Non-pigmented ciliary epithelial cell (primary cell): ENCODE results near the gene IL12RB1.
A peak's percentile ranks its signal among the peaks of the same experiment; 100 is the strongest.

ENCODE experiments used
- DNase-seq: peaks from one replicate; pipeline ENCODE4 v3.0.0-alpha.2; 2010; ENCODE audit warnings: low read depth

The IL12RB1 gene

DNA sequence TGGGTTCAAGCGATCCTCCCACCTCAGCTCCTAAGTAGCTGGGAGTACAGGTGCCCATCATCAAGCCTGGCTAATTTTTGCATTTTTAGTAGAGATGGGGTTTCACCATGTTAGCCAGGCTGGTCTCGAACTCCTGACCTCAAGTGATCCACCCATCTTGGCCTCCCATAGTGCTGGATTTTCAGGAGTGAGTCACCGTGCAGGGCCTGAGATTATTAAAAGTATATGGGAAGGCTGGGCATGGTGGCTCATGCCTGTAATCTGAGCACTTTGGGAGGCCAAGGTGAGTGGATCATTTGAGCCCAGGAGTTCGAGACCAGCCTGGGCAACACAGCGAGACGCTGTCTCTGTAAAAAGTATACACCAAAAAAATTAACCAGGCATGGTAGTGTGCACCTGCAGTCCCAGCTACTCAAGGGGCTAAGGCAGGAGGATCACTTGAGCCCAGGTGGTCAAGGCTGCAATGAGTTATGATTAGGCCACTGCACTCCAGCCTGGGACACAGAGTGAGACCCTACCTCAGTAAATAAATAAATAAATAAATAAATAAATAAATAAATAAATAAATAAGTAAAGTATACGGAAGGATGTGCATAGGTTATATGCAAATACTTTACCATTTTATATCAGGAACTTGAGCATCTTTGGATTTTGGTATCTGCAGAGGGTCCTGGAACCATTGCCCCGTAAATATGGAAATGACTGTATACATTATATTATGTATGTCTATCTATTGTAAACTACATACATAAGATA is 854 bp downstream of the IL12RB1 start:
- no peak for DNase-seq

DNA sequence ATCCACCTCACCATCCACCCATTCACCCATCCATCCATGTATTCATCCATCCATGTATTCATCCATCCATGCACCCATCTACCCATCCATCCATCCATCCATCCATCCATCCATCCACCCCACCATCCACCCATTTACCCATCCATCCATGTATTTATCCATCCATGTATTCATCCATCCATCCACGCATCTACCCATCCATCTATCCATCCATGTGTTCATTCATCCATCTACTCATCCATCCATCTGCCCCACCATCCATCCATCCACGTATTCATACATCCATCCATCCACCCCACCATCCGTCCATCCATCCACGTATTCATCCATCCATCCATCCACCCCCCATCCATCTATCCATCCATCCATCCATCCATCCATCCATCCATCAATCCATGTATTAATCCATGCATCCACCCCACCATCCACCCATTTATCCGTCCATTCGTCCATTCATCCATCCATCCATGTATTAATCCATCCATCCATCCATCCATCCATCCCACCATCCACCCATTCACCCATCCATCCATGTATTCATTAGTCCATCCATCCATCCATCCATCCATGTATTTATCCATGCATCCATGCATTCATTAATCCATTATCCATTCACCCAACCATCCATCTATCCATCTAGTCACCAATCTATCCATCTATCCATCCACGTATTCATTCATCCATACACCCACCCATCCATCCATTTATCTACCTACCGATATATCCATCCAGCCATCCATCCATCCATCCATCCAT is 2.6 kb downstream of the IL12RB1 start:
- no peak for DNase-seq

DNA sequence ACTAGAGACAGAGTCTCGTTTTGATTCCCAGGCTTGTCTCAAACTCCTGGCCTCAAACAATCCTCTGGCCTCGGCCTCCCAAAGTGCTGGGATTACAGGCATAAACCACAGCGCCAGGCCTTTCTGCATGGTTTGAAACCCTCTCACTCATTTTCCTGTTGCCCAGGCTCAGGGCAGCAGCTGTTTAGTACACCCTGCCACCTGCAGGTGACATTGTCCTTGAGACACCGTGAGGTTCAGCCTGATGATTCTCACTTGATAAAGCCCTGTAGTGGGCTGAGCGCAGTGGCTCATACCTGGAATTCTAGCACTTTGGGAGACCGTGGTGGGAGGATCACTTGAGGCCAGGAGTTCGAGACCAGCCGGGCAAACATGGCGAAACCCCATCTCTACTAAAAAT is 12.5 kb downstream of the IL12RB1 start:
- no peak for DNase-seq

DNA sequence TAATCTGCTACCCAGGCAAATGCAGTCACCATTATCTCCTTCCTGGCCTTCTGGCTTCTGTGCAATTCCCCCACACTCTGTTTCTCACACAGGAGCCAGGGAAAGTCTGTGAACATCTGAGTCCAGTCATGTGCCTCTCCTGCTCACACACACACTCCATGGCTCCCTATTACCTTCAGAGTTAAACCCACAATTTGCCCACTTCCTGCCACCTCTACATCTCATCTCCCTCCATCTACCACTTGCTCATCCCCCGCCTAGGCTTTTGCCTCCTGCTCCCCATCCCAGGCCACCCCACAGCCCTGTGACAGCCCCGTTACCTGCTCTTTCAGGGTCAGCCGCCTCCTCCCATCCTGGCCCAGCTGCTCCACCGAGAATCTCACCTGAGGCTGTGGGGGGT is 13.5 kb downstream of the IL12RB1 start:
- no peak for DNase-seq

DNA sequence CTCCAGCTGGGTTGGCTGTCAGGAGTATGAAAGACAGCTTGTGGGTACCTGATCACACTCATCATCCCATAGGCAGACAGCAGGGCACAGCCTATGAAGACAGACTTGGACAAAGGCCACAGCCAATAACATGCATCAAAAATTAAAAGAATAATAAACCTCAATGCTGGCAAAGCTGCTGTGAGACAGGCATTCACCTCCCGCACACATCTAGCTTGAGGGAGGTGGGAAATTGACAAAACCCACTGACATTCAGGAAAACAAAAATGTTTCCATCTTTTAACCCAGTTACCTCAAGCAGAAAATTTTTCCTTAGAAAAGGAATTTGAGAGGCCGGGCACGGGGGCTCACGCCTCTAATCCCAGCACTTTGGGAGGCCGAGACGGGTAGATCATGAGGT is 14.4 kb downstream of the IL12RB1 start:
- DNase-seq = no peak

DNA sequence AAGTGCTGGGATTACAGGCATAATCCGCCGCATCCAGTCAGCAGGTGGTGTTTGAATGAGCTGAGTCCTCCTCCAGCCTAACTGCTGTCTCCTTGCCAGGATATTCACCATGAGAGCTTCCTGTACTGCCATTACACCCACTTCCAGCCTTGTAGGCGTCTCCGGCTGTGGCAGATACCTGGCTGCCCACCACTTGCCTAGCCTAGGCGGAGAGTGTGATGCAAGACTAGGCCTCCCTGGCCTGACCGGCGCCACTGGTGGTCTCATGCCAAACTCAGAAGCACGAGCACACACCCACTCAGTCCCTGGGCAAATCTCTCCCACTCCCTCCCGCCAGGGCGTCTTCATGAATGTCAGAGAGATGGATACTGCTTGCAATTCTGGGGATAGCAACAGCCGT is 16.6 kb downstream of the IL12RB1 start:
- no peak for DNase-seq

DNA sequence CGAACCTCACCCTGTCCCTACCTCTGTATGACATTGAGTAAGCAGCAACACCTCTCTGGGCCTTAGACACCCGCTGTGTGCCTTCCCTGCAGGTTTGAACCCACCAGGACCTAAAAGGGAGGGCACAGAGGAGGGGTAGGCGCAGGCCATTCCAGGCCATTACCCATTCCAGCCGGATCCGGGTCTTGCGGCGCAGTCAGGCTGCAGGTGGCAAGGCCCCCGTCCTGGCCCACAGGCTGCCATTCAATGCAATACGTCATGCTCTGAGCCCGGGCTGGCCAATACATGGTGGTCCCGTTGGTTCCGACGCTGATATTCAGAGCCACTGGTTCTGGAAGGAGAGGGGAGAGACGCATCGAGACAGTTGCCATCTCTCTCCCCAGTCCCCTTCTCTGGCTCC is 17.4 kb downstream of the IL12RB1 start:
- DNase-seq = no peak

DNA sequence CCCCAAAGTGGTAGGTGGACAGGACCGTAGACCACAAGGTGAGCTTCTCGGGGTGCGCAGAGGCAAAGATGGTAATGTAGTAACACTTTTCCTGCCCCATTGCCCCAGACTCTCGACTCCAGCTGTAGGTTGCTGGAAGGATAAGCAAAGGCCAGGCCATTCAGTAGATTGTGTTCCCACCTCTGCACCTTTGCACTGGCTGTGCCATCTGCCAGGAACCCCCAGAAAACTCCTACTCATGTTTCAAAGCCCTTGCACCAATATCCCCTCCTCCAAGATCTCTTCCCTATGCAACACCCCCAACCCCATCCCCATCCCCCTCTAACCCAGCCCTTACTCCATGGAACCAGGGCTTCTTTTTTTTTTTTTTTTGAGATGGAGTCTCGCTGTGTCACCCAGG is 18.3 kb downstream of the IL12RB1 start:
- no peak for DNase-seq

DNA sequence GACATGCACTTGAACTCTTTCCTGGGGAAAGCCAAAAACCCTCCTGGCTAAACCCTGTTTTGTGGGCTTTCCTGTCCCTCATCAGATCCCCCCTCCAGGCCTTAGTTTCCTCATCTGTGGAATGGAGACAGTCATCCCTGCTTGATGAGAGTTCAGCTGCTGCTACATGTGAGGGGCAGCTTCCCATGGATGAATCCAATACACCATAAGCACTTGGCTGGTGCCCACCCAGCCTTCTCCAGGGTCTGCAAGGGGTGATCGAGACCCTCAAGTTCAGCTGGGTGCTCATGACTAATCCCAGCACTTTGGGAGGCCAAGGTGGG is 21.6 kb downstream of the IL12RB1 start:
- DNase-seq = no peak

DNA sequence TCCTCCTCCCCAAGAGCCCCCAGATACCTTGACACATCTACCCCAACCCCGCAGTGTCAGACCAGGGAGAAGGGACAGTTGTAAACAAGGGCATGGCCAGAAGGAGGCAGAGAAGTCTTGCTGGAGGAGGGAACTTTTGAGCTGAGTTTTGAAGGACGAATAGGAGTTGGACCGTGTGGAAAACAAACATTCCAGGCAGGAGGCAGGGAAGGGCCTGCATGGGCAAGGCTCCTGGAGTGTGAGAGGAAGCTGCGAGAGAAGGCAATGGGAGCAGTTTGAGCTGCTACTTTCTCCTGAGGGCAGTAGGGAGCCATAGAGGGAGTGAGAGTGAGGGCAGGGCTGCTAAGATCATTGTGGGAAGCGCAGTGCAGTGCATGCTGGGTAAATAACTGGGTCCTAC is 23.3 kb downstream of the IL12RB1 start:
- no peak for DNase-seq

DNA sequence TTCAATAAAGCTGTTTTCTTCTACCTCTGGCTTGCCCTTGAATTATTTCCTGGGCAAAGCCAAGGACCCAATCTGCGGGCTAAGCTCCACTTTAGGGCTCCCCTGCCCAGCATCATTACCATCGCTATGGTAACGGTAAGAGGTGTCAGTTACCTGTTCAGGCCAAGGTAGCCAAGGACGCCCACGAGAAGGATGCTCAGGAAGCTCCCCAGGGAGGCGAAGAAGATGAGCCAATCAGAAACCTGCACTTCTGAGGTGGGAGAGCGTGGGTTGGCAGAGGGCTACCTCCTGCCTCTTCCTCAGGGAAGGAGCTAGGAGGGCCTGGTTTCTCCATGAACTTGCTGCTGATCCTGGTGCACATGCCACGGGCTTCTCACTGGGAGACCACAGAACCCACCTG is 24.7 kb downstream of the IL12RB1 start:
- no peak for DNase-seq

DNA sequence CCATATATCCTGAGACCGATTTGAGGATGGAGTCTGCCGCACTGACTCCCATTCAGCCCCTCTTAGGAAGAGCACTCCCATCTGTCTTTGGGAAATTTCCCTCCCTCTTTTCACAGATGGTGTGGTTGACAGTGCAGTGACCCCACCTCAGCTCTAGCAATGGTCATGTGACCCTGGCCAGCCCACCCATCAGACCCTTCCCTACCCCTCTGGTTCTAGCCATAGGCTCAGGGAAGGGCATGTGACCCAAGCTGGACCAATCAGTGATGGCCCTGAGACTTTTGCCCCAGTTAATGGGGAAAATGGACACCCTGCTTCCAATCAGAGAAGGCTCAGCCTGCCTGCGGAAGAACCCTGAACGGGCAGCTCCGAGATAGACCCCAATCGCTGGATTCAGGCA is 26.3 kb downstream of the IL12RB1 start:
- no peak for DNase-seq

DNA sequence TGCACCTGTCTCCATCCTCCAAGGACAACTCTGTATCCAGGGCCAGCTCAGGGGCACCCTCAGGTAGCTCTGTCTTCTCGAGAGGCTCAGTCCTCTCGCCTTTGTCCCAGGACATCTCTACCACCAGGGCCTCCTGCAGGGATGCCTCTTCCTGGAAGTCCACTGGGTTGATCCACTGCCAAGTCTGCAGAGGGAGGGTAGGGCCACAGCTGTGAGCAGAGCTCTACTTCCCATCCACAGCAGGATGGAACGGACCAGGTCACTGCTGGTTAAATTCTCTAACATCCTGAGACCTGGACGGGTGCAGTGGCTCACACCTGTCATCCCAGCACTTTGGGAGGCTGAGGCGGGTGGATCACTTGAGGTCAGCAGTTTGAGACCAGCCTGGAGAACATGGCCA is 26.8 kb downstream of the IL12RB1 start:
- DNase-seq = no peak

DNA sequence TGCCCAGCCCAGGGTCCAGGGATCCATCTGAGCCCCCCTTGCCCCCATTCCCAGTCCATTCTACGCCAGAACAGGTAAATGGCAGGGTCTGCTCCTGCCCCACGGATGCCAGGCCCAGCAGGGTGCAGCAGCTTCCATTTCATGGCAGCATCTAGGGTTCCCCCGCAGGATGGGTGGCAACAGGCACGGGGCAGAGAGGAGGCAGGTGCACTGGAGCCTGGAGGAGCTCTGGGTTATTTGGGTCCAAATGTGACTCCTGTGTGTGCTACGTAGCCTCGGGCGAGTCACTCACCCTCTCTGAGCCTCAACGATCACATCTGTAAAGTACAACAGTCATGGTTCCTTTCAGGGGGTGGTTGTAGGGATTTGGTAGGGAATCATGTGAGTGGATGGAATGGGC is 27.4 kb downstream of the IL12RB1 start:
- DNase-seq = no peak

DNA sequence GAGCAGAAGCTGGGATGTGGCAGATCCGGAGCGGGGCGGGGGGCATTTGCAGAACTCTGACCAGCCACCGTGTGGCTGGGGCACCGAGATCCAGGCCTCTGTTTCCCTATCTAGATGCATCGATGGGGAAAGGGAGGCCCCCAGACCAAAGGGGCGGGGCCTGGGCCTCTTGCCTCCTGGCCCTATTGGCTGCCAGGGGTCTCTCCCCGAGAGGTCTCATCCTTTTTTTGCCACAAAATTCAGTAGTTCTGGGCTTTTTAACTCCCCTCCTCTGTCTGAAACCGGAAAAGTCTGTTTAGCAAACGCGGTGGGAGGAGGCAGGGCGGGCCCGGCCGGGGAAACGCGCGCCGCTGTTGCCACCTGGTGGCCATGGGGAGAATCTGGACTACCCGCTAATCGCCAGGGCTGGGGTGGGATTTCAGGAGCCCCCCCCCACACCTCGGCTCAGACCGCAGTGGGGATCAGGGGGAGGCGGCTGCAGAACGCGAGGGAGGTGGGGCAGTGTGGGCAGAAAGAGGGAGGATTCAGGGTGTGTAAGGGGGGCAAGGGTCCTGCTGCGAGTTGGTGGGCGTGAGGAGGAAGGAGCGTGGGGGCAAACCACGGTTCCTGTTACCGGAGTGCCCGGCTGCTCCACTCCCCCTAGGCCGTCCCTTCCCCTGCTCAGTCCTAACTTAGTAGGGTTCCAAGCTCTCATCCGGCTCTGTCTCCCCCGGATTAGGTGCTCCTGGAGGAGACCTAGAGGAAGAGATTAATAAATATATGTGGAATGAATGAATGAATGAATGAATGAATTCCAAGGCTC is 28.3 kb downstream of the IL12RB1 start:
- DNase-seq = no peak

DNA sequence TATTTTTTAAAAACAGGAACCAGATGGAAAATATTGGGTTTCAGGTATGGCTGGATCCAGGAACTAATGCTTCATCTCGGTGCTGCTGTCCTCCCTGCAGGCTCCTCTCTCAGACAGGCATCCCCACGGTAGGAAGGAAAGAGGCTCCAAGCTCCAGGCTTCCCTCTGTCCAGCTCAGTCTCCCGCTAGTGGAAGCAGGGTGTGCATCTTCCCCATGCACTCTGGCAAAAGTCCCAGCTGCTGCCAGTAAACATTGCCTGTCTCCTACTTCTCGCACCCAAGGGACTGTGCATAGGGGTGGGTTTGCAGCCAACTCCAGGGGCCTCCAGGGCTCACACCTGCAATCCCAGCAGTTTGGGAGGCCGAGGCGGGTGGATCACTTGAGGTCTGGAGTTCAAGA is 29.2 kb downstream of the IL12RB1 start:
- no peak for DNase-seq

DNA sequence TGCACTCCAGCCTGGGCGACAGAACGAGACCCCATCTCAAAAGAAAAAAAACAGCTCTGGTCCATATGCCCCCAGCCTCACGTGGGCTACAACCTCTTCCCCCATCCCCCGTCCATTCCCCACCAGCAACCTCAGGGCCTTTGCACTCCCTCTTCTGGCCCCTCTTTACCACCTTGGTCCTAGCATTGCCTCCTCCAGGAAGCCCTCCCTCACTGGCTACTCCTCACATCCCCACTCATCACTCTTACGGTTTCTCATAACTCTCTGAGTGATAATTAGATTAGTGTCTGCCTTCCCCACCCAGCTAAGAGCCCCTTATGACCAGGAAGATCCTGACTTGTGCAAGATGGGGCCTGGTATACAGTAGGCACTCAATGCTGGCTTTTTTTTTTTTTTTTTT is 30.8 kb downstream of the IL12RB1 start:
- no peak for DNase-seq

DNA sequence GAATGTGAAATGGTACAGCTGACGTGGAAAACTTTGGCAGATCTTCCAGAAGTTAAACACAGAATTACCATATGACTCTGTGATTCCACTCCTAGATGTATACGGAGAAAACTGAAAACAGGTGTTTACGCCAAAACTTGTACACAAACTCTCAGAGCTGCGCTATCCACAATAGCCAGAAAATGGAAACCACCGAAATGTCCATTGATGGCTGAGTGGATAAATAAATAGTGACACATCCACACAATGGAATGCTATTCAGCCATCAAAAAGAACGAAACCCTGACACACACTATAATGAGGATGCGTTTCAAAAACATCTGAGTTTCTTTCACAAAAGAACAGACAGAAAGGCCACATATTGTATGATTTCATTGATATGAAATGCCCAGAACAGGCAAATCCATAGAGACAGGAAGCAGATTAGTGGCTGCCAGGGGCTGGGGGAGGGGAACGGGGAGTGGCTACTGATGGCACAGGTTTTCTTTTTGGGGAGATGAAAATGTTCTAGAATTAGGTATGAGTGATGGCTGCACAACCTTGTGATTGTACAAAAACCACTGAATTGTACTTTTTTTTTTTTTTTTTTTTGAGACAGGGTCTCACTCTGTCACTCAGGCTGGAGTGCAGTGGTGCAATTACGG is 33.0 kb downstream of the IL12RB1 start:
- DNase-seq = peak; percentile 22

DNA sequence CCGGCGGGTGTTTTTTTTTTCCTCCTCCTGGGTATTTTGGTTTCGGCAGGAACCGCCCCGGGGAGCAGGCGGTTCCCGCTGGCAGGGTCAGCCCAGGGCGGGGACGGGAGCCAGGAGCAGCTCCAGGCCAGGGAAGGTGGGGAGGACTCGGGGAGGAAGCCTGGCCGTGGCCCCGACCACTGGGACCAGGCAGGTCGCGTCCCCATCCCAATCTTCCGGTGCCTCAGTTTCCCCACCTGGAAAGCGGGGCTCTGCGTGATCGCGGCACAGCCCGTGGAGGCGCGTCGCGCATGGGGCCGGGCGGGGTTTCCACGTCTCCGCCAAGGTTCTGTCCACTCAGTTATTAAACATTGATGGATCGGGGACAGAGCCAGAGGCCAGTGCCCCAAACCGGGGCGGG is 34.8 kb downstream of the IL12RB1 start:
- no peak for DNase-seq

DNA sequence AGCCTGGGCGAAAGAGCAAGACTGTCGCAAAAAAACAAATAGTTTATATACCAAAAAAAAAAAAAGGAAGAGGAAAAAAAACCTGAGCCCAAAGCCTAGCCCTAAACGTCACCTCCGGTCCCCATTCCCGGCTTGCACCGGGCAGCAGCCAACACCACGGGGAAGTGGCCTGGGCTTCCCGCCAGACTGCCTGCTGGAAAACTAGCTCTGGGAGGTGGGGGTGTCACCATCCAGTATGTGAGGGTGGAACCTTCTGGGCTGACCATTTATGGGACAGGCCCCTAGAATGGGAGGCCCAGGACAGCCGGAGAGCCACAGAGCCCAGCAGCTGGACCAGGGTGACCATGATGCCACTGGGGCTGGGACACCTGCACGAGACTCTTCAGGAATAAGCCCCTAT is 37.3 kb downstream of the IL12RB1 start:
- DNase-seq = no peak

DNA sequence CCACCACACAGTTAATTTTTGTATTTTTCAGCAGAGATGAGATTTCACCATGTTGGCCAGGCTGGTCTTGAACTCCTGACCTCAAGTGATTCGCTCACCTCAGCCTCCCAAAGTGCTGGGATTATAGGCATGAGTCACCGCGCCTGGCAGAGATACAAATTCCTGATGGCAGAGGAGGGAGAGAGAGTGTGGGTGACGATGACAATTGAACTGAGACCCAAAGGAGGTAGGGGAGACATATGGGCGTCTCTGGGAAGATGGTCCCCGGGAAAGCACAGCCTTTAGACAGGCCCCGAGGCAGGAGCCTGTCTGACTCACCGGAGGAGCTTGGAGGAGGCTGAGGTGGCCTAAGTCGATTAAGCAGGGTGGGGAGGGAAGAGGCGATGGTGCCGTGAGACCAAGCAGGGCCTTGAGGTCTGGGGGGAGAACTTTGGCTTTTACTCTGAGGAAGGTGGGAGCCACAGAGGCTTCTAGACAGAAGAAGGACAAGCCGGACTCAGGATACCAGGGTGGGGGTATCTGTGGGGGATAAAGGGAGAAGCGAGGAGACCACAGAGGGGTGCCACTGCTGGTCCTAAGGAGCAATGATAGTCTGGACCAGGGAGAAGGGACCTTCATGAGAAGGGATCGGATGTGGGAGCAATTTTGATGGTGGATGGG is 40.5 kb downstream of the IL12RB1 start:
- peak; percentile 35 for DNase-seq
